HepG2 (cell line): ENCODE data around the gene PNP. TPM values are rescaled to one million over a fixed set of nuclear protein-coding genes. Genes with fewer than 3 reads are reported as not detected.

Experiments used
- GATAD1 ChIP-seq: IDR thresholded peaks from 2 replicates; pipeline ENCODE4 v1.6.1; 2016; ENCODE audit warnings: missing genetic modification reagents, missing compliant biosample characterization
- HNRNPLL ChIP-seq: fragments of 200-400 bp; formaldehyde crosslinking; IDR thresholded peaks from 2 replicates; pipeline ENCODE4 v1.6.1; 2017; ENCODE audit warnings: mild to moderate bottlenecking, low read depth, low read length; ENCODE audit not compliant: poor library complexity, severe bottlenecking
- KLF13 ChIP-seq: sonication (generic); formaldehyde crosslinking; IDR thresholded peaks from 2 replicates; pipeline ENCODE4 v1.4.0; 2020; ENCODE audit warnings: mild to moderate bottlenecking, missing genetic modification reagents
- MAFF ChIP-seq: IDR thresholded peaks from 2 replicates; pipeline ENCODE4 v1.6.1; 2011; ENCODE audit warnings: low read depth, low read length, improper control_type of control experiment
- NFE2 ChIP-seq: sonication (generic); formaldehyde crosslinking; IDR thresholded peaks from 2 replicates; pipeline ENCODE4 v1.4.0; 2020; ENCODE audit warnings: missing genetic modification reagents
- NFIC ChIP-seq: IDR thresholded peaks from 2 replicates; pipeline ENCODE4 v1.6.1; 2012; ENCODE audit warnings: mild to moderate bottlenecking, low read length, inconsistent platforms
- NFYB ChIP-seq: sonication (generic); formaldehyde crosslinking; IDR thresholded peaks from 2 replicates; pipeline ENCODE4 v1.4.0; 2020; ENCODE audit warnings: missing genetic modification reagents
- NR2F6 ChIP-seq, 2 experiments: IDR thresholded peaks; 2 replicates each; pipeline ENCODE4 v1.6.1; 2016; ENCODE audit warnings: antibody characterized with exemption in 1 of 2, mild to moderate bottlenecking in 1 of 2
- RBM39 ChIP-seq: fragments of 200-400 bp; formaldehyde crosslinking; IDR thresholded peaks from one replicate; pipeline ENCODE4 v1.6.1; 2018; ENCODE audit warnings: antibody characterized with exemption, mild to moderate bottlenecking, low read depth, low read length; ENCODE audit not compliant: poor library complexity, severe bottlenecking
- RXRB ChIP-seq: IDR thresholded peaks from 2 replicates; pipeline ENCODE4 v1.6.1; 2016; ENCODE audit warnings: borderline replicate concordance, missing genetic modification reagents, missing compliant biosample characterization
- SCMH1 ChIP-seq: sonication (generic); formaldehyde crosslinking; IDR thresholded peaks from 2 replicates; pipeline ENCODE4 v1.9.0; 2021; ENCODE audit warnings: missing genetic modification reagents, mild to moderate bottlenecking, borderline replicate concordance
- SPEN ChIP-seq: sonication (generic); formaldehyde crosslinking; IDR thresholded peaks from 2 replicates; pipeline ENCODE4 v1.5.1; 2020; ENCODE audit warnings: low read depth, mild to moderate bottlenecking, missing genetic modification reagents
- TBL1XR1 ChIP-seq: fragments of 150-350 bp; IDR thresholded peaks from 2 replicates; pipeline ENCODE4 v1.6.1; 2014; ENCODE audit warnings: borderline replicate concordance, low read length; ENCODE audit not compliant: partially characterized antibody
- TCF7 ChIP-seq: sonication (generic); IDR thresholded peaks from 2 replicates; pipeline ENCODE4 v1.6.1; 2016; ENCODE audit warnings: antibody characterized with exemption, low read depth
- TRIM24 ChIP-seq: sonication (generic); formaldehyde crosslinking; IDR thresholded peaks from 2 replicates; pipeline ENCODE4 v1.8.0; 2022; ENCODE audit warnings: mild to moderate bottlenecking, missing genetic modification reagents
- U2AF2 ChIP-seq: fragments of 200-400 bp; formaldehyde crosslinking; IDR thresholded peaks from 2 replicates; pipeline ENCODE4 v1.6.1; 2017; ENCODE audit warnings: low read depth, mild to moderate bottlenecking, low read length
- WIZ ChIP-seq: sonication (generic); formaldehyde crosslinking; IDR thresholded peaks from 2 replicates; pipeline ENCODE4 v1.5.1; 2020; ENCODE audit warnings: mild to moderate bottlenecking, missing genetic modification reagents
- YY1 ChIP-seq: IDR thresholded peaks from 2 replicates; pipeline ENCODE4 v1.6.1; 2011; ENCODE audit warnings: low read length, low read depth, moderate library complexity, mild to moderate bottlenecking; ENCODE audit not compliant: insufficient read depth, insufficient replicate concordance
- ZBTB7A ChIP-seq: sonication (generic); formaldehyde crosslinking; IDR thresholded peaks from 2 replicates; pipeline ENCODE4 v1.8.0; 2022; ENCODE audit warnings: mild to moderate bottlenecking, missing genetic modification reagents
- ZNF33A ChIP-seq: sonication (generic); formaldehyde crosslinking; IDR thresholded peaks from 2 replicates; pipeline ENCODE4 v1.5.1; 2020; ENCODE audit warnings: missing genetic modification reagents, mild to moderate bottlenecking, moderate library complexity, borderline replicate concordance
- ZNF446 ChIP-seq: sonication (generic); formaldehyde crosslinking; IDR thresholded peaks from 2 replicates; pipeline ENCODE4 v1.5.0; 2020; ENCODE audit warnings: mild to moderate bottlenecking, missing genetic modification reagents
- ZNF713 ChIP-seq: sonication (generic); formaldehyde crosslinking; IDR thresholded peaks from 2 replicates; pipeline ENCODE4 v1.4.0; 2020; ENCODE audit warnings: mild to moderate bottlenecking, missing genetic modification reagents
- ZNF720 ChIP-seq: sonication (generic); formaldehyde crosslinking; IDR thresholded peaks from 2 replicates; pipeline ENCODE4 v1.4.0; 2020; ENCODE audit warnings: missing genetic modification reagents
- ZNF883 ChIP-seq: sonication (generic); formaldehyde crosslinking; IDR thresholded peaks from 2 replicates; pipeline ENCODE4 v1.5.1; 2020; ENCODE audit warnings: mild to moderate bottlenecking, missing genetic modification reagents; ENCODE audit errors: not compliant biosample characterization
- polyA plus RNA-seq, 8 experiments: library from polyadenylated mRNA; depleted of rRNA in 3 of 8; stranded (reverse) in 7 of 8; unstranded in 1 of 8; fragments of >200 nt; fragmentation: Illumina TruSeq in 4 of 8; extraction: Trizol in 4 of 8; gene quantifications; 2 replicates each; pipeline versions ENCODE4 v1.2.1 to v1.2.3, GENCODE V29; 2011 to 2016; ENCODE audit warnings: low read depth in 4 of 8, missing spikeins in 1 of 8, mixed read lengths in 1 of 8; ENCODE audit not compliant: insufficient read depth in 1 of 8
- total RNA-seq, 5 experiments: library from RNA; depleted of rRNA; stranded (reverse); fragments of >200 nt; fragmentation: Illumina TruSeq; extraction: Trizol; gene quantifications; 2 replicates each; pipeline ENCODE4 v1.2.3, GENCODE V29; 2016; ENCODE audit warnings: low read depth in 1 of 5
- TF ChIP-seq, protein P1 (sequence below): fragments of 450-650 bp; IDR thresholded peaks from 2 replicates; pipeline ENCODE4 v1.6.1; 2017
- TF ChIP-seq, protein P2 (sequence below): sonication (generic); formaldehyde crosslinking; conservative IDR thresholded peaks from 2 replicates; pipeline ENCODE4 v1.8.0; 2022; ENCODE audit warnings: missing genetic modification reagents
- TF ChIP-seq, protein P3 (sequence below): sonication (generic); formaldehyde crosslinking; IDR thresholded peaks from 2 replicates; pipeline ENCODE4 v1.5.1; 2020; ENCODE audit warnings: mild to moderate bottlenecking, missing genetic modification reagents, borderline replicate concordance

Gene PNP
- total and polyA plus RNA-seq, 2 of the 13 experiments (the other 11 are each of a cell fraction or from before 2014, with no cell fraction given): 45.4 to 74.8 TPM

DNA sequence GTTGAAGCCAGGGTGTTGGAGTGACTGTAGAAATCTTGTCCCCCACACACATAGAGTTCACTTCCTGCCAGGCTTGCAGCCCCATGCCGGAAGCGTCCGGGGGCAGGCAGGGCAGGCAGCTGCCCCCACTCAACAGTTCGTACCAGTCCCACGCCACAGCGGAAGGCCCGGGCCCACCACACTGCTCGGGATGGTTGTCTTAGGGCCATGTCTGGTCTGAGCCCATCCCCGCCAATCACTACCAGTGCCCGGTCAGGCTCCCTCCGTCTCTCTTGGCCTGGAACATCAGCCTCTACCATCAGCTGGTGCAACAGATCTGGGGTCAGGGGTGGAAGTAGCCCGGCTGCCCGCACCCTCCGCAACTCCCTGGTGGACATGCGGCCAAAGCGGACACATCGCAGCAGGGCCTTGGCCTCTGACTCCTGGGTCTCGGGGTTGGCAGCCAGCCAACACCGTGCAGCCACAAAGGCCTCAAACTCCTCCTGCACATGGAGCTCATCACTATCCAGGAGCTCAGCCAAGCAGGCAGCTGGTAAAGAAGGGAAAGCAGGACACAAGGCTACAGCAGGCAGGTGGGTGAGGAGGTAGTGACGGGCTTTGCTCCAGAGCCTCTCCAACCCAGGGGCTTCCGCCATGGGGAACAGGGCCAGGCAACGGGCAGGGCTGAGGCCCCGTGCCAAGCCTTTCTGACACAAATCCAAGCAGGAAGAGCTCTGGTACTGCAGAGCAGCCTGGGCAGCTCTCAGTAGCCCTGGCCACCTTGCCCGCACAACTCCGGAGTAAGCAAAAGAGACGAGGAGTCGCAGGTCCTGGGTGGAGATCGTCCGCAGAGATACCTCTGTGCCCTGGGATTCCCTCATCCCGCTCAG, 39.2 kb upstream of the PNP start (continued):
- TF ChIP-seq SPEN (CRISPR knock-in tag): peak; percentile 48
- TF ChIP-seq ZNF33A (CRISPR knock-in tag): no peak
- TF ChIP-seq HNRNPLL: peak; percentile 98
- TF ChIP-seq ZBTB7A (CRISPR knock-in tag): no peak
- TF ChIP-seq ZNF446 (CRISPR knock-in tag): peak; percentile 71; the same call in 1 of the 2 replicates
- TF ChIP-seq NFIC: peak; percentile 52; the same call in 1 of the 2 replicates
- TF ChIP-seq SCMH1 (CRISPR knock-in tag): no peak
- TF ChIP-seq TCF7: no peak
- no peak for TF ChIP-seq TBL1XR1
- TF ChIP-seq NFE2: no peak
- TF ChIP-seq, protein P1, sequence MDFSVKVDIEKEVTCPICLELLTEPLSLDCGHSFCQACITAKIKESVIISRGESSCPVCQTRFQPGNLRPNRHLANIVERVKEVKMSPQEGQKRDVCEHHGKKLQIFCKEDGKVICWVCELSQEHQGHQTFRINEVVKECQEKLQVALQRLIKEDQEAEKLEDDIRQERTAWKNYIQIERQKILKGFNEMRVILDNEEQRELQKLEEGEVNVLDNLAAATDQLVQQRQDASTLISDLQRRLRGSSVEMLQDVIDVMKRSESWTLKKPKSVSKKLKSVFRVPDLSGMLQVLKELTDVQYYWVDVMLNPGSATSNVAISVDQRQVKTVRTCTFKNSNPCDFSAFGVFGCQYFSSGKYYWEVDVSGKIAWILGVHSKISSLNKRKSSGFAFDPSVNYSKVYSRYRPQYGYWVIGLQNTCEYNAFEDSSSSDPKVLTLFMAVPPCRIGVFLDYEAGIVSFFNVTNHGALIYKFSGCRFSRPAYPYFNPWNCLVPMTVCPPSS: no peak
- peak; percentile 35; the same call in 1 of the 2 replicates for TF ChIP-seq RXRB
- no peak for TF ChIP-seq NFYB (CRISPR knock-in tag)
- no peak for TF ChIP-seq YY1
- TF ChIP-seq TRIM24 (CRISPR knock-in tag): no peak
- no peak for TF ChIP-seq KLF13 (CRISPR knock-in tag)
- TF ChIP-seq ZNF720: no peak
- TF ChIP-seq ZNF713 (CRISPR knock-in tag): 0 out of 2 replicates have a peak, but pooled peaks have one; percentile 69
- TF ChIP-seq, protein P2, sequence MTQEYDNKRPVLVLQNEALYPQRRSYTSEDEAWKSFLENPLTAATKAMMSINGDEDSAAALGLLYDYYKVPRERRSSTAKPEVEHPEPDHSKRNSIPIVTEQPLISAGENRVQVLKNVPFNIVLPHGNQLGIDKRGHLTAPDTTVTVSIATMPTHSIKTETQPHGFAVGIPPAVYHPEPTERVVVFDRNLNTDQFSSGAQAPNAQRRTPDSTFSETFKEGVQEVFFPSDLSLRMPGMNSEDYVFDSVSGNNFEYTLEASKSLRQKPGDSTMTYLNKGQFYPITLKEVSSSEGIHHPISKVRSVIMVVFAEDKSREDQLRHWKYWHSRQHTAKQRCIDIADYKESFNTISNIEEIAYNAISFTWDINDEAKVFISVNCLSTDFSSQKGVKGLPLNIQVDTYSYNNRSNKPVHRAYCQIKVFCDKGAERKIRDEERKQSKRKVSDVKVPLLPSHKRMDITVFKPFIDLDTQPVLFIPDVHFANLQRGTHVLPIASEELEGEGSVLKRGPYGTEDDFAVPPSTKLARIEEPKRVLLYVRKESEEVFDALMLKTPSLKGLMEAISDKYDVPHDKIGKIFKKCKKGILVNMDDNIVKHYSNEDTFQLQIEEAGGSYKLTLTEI (CRISPR knock-in tag): no peak
- peak; percentile 45 for TF ChIP-seq RBM39
- TF ChIP-seq MAFF: no peak
- TF ChIP-seq U2AF2: no peak
- no peak for TF ChIP-seq ZNF883 (CRISPR knock-in tag)
- TF ChIP-seq WIZ: no peak
- TF ChIP-seq, protein P3, sequence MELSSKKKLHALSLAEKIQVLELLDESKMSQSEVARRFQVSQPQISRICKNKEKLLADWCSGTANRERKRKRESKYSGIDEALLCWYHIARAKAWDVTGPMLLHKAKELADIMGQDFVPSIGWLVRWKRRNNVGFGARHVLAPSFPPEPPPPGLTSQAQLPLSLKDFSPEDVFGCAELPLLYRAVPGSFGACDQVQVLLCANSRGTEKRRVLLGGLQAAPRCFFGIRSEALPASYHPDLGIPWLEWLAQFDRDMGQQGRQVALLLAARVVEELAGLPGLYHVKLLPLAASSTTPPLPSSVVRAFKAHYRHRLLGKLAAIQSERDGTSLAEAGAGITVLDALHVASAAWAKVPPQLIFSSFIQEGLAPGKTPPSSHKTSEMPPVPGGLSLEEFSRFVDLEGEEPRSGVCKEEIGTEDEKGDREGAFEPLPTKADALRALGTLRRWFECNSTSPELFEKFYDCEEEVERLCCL (CRISPR knock-in tag): 0 out of 2 replicates have a peak, but pooled peaks have one; percentile 34
- TF ChIP-seq NR2F6 (IDR thresholded peaks at IDR 0.05): peak; percentile 89
- TF ChIP-seq NR2F6 (CRISPR knock-in tag; IDR thresholded peaks at IDR 0.05): peak; percentile 97
- TF ChIP-seq GATAD1 (CRISPR knock-in tag): no peak
